UCSD-AML1 (cell line): ENCODE measurements around the gene HSCB.
"Not testable (repeated sequence)": the region's sequence is repeated elsewhere in the genome, so short reads cannot be mapped to it uniquely, and the experiment has no call there.

Experiments used
- DNase-seq: peaks from one replicate; lab custom pipeline; 2025; ENCODE audit not compliant: unreplicated experiment; lab: John Stamatoyannopoulos, UW

HSCB gene

GRCh38 chr22:28738876-28739275 is 3.0 kb upstream of the HSCB start:
- DNase-seq = not testable (repeated sequence)

DNA sequence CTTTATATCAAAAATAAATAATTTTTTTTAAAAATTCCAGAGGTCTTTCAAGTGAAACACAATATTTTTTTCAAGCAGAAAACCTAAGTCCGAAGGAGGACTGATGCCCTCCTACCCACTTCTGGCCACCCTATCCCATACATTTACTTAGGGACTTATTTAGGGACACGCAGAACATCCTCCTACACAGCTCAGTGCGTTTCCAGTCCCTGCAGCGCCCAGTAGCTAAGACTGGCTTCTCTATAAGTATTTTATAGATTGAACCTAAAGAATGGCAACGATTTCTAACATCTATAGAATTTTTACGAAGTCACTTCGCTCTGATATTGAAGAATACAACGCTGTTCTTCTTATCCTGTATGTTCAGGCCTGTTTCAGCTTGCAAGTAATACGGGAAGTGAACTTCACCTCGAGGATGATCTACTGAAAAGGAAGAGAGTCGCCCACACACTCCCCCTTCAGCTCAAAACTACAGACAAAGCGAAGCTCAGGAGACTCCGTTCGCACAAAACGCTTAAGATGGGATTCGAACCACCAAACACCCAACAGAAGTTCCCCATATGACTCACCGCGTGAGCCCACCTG is 547 bp upstream of the HSCB start:
- no peak for DNase-seq

GRCh38 chr22:28742562-28742962 is 723 bp downstream of the HSCB start:
- DNase-seq = no peak

DNA sequence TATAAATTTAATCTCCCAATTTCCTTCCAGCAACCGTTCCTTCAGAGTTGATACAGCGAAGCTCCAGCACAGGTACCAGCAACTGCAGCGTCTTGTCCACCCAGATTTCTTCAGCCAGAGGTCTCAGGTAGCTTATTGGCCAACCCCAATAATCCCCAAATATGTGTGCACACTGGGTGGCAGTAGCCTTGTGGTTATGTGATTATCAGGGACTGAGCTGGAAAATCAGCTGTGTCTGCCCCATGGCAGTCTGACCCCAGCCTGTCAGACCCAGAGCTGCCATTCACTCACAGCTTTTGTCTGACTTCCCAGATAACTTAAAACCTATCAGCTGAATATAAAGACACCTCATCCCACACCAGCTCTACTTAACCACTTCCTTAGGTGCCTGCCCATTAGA is 2.0 kb downstream of the HSCB start:
- peak; percentile 16 for DNase-seq

GRCh38 chr22:28750471-28750881 is 8.6 kb downstream of the HSCB start:
- DNase-seq = no peak

DNA sequence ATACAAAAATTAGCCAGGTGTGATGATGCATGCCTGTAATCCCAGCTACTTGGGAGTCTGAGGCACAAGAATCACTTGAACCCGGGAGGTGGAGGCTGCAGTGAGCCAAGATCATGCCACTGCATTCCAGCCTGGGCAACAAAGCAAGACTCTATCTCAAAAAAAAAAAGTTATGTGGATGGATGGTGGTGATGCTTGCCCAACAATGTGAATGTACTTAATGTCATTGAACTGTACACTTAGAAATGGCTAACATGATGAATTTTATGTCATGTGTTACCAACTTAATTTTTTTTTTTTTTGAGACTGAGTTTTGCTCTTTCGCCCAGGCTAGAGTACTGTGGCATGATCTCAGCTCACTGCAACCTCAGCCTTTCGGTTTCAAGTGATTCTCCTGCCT is 12.7 kb downstream of the HSCB start:
- not testable (repeated sequence) for DNase-seq

- no peak for DNase-seq
Measured at GRCh38 chr22:28759861-28760560, 18.2 kb downstream of the HSCB start.

GRCh38 chr22:28761449-28761755 is 19.6 kb downstream of the HSCB start:
- DNase-seq = no peak

DNA sequence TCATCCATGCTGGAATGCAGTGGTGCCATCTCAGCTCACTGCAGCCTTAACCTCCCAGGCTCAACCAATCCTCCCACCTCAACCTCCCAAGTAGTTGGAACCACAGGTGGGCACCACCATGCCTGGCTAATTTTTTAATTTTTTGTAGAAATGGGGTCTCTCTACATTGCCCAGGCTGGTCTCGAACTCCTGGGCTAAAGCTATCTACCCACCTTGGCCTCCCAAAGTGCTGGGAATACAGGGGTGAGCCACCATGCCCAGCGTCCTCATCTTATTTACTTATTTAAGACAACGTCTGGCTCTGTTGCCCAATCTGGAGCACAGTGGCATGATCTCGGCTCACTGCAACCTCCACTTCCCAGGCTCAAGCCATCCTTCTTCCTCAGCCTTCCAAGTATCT is 20.2 kb downstream of the HSCB start:
- not testable (repeated sequence) for DNase-seq

DNA sequence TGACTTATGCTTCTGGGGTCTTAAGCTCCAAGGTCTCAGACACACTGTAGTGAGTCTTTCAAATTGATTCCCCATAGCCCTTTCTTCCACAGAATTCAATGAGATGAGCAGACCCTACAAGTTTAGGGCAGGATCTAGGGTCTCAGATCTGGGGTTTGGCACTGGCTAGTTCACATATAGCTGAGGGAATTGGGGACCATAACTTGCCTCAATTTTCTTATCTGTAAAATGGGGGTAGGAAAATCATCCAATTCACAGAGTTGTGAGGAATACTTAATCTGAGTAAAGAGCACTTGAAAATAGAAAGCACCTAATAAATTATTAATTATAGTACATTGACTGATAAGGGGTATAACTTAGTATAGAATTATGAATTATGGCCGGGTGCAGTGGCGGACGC is 24.8 kb downstream of the HSCB start:
- DNase-seq = no peak

DNA sequence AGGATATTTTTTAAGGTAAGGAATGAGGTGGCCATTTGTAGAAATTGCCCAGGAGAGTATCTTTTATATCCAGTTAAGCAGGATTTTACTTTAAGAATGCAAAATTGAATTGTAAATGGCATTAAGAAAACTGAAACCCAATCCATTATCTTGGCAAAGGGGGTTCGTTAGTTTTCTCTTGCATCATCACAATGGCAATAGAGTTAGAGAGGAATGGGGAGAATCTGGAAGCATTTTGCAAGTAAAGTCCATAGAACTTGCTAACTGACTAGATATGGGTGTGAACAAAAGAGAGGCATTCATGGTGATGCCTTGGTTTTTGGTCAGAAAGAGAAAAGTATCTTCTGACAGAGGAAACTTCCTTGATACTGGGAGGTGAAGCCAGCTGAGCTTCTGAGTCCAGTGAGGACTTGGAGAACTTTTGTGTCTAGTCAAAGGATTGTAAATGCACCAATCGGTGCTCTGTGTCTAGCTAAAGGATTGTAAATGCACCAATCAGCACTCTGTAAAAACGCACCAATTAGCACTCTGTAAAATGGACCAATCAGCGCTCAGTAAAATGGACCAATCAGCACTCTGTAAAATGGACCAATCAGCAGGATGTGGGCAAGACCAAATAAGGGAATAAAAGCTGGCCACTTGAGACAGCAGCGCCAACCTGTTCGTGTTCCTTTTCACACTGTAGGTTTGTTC is 27.0 kb downstream of the HSCB start:
- no peak for DNase-seq

DNA sequence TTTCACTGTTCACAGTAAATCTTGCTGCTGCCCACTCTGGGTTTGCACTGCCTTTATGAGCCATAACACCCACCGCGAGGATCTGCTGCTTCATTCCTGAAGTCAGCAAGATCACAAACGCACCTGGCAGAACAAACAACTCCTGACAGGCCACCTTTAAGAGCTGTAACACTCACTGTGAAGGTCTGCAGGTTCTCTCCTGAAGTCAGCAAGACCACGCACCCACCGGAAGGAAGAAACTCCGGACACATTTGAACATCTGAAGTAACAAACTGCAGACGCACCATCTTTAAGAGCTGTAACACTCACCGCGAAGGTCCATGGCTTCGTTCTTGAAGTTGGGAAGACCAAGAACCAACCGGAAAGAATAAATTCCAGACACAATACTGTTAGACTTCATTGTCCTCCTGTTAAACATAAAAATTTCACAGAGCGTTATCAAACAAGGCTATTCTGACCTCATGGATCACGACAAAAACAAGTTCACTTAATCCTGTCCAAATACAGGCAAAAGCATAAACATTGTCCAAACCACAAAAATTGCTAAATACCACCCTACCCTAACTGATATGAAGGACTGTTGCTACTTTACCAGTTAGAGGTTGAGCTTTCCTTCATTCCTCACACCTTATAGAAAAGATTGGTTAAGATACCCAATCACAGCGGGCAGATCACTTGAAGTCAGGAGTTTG is 27.7 kb downstream of the HSCB start:
- DNase-seq = no peak

DNA sequence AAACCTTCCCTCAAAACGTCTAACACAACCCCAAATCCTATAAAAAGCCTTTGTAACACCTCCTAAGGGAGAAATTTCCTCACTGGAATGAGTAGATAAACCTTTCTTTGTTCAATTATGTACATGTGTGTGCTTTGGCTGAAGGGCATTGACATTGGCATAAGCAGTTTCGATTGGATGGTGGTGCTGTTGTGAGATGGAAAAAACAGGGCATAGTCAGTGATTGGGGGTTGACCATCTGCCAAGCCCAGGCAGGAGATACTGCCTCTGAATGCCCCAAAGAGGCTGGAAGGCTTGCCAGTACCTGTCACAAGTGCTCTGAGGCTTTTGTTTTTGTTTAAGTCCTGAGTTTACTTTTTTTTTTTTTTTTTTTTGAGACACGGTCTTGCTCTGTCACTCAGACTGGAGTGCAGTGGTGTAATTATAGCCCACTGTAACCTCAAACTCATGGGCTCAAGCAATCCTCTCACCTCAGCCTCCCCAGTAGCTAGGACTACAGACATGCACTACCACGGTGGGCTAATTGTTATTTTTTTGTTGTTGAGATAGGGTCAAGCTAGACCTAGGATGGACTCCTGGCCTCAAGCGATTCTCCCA is 29.5 kb downstream of the HSCB start:
- DNase-seq = no peak

GRCh38 chr22:28772633-28773460 is 31.0 kb downstream of the HSCB start, which contains the start of gene CCDC117:
Gene CCDC117 (plus strand): TSS chr22:28772695. CDS start chr22:28772850, 155 bp downstream.
- peak; percentile 92 for DNase-seq

DNA sequence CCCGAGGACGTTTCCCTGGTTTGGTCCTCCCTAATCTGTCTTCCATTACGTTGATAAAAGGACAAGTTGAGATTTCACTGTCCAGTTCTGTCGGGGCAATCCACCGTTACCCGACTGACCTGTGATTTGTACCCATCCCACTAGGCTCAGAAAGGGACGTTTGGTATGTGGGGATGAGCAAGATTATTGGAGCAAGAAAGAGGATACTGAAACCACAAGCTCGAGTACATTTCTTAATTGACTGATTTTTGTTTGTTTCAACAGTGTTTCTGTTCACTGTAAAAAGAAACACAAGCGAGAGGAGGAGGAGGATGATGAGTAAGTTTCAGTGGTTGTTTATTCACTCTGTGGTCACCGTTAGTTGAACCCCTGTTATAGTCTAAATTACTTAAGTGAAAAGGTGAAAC is 31.6 kb downstream of the HSCB start:
- no peak for DNase-seq

DNA sequence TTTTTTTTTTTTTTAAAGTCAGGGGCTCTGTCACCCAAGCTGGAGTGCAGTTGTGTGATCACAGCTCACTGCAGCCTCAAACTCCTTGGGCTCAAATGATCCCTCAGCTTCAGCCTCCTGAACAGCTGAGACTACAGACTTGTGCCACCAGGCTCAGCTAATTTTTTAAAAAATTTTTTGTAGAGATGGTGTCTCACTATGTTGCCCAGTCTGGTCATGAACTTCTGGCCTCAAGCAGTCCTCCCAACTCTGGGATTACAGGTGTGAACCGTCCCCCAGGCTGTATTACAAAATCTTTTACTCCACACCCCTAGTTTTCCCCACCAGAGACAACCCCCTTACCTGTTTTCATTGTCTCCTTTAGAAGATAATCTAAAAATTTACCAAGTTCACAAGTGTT is 32.5 kb downstream of the HSCB start:
- DNase-seq = no peak

DNA sequence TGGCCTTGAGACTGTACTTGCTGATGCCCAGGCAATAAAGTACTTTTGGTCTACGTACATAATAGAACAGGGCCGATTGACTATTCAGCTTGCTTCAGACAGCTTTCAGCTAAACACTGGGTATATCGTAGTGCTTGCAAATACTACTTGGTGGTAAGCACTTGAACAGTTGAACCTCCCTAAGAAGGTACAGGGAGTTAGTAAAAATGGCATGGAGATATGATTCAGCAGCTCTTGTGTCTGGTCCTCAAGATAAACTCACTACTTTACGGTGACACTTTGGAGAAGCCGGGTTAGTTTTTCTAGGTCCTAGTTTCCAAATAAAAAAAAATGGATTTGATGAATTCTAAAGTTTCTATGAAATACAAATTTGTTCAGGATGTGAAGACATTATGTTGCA is 38.0 kb downstream of the HSCB start:
- DNase-seq = no peak

DNA sequence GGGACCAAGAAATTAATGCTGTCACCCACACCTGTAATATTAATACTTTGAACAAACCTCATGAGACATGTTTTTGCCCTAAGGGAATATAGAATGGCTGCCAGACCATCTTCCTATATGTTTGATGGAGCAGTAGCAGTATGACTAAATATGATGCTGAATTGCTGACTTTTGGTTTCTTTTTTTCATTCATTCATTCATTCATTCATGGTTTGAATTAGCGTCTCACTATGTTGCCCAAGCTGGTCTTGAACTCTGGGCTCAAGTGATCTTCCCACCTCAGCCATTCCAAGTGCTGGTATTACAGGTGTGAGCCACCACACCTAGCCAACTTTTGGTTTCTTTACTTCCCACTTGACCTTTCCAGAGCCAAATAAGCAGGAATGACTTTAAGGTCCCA is 38.5 kb downstream of the HSCB start:
- no peak for DNase-seq

GRCh38 chr22:28783786-28784671 is 42.2 kb downstream of the HSCB start:
- DNase-seq = no peak

GRCh38 chr22:28788601-28789000 is 46.8 kb downstream of the HSCB start:
- no peak for DNase-seq
